Panc1 (cell line): ENCODE results near the gene MCOLN1. TPM values are rescaled to one million over a fixed set of nuclear protein-coding genes. Genes with fewer than 3 reads are reported as not detected.

Source experiments
- ATAC-seq: fragments of 200-7000 bp; cut with Tn5 transposase; 2 replicates; pipeline ENCODE4 v1.9.1; 2020; ENCODE audit warnings: mild to moderate bottlenecking, moderate library complexity
- BruUV-seq: library from RNA; stranded (reverse); fragments of 400-500 nt; replicated peaks from 2 replicates; lab custom pipeline; 2021; lab: Mats Ljungman, UMichigan
- CTCF ChIA-PET: fragments of 300-600 bp; sonication (Branson Sonifier 250); formaldehyde crosslinking; loops from one replicate; lab custom pipeline; 2022; ENCODE audit warnings: antibody characterized with exemption; lab: Charles Lee
- POLR2A ChIA-PET: fragments of 300-600 bp; sonication (Branson Sonifier 250); formaldehyde crosslinking; loops from one replicate; lab custom pipeline; 2022; ENCODE audit warnings: antibody characterized with exemption; lab: Charles Lee
- DNase-seq: peaks from one replicate; pipeline ENCODE4 v3.0.0-alpha.2; 2010; ENCODE audit warnings: low read depth, low spot score
- H3K27ac ChIP-seq: 2 replicates; pipeline ENCODE4 v1.5.1; 2011; ENCODE audit warnings: mild to moderate bottlenecking, low read length, inconsistent platforms
- H3K27me3 ChIP-seq: fragments of 200-500 bp; sonication (Bioruptor generic); 2 replicates; pipeline ENCODE4 v1.6.0; 2014; ENCODE audit warnings: low read length, inconsistent platforms; ENCODE audit not compliant: control insufficient read depth, insufficient read depth
- H3K36me3 ChIP-seq: fragments of 200-500 bp; sonication (Bioruptor generic); 2 replicates; pipeline ENCODE4 v1.5.1; 2014; ENCODE audit warnings: inconsistent platforms, mild to moderate bottlenecking, low read length, moderate library complexity; ENCODE audit not compliant: control insufficient read depth, insufficient read depth
- H3K4me1 ChIP-seq: 2 replicates; pipeline ENCODE4 v1.5.1; 2011; ENCODE audit warnings: inconsistent platforms, mild to moderate bottlenecking, low read length, moderate library complexity; ENCODE audit not compliant: control insufficient read depth, insufficient read depth
- H3K4me3 ChIP-seq, 2 experiments: 2 replicates each; pipeline ENCODE4 v1.5.1; 2011 to 2012; ENCODE audit warnings: low read depth in 2 of 2, low read length in 2 of 2, mild to moderate bottlenecking in 2 of 2, inconsistent platforms in 1 of 2, moderate library complexity in 1 of 2
- H3K9me3 ChIP-seq: fragments of 200-500 bp; sonication (Bioruptor generic); 2 replicates; pipeline ENCODE4 v1.5.1; 2014; ENCODE audit warnings: low read depth, mild to moderate bottlenecking, inconsistent platforms, low read length, moderate library complexity; ENCODE audit not compliant: control insufficient read depth, insufficient read depth
- POLR2AphosphoS5 ChIP-seq: IDR thresholded peaks from 2 replicates; pipeline ENCODE4 v1.6.1; 2012; ENCODE audit warnings: mild to moderate bottlenecking, low read depth, low read length, moderate library complexity
- SIN3A ChIP-seq: IDR thresholded peaks from 2 replicates; pipeline ENCODE4 v1.6.1; 2012; ENCODE audit warnings: low read depth, mild to moderate bottlenecking, low read length, moderate library complexity, borderline replicate concordance; ENCODE audit not compliant: insufficient read depth
- TCF7L2 ChIP-seq: IDR thresholded peaks from 2 replicates; pipeline ENCODE4 v1.6.1; 2011; ENCODE audit warnings: mild to moderate bottlenecking, low read depth, low read length, inconsistent platforms
- in situ Hi-C: cut with HindIII; loops from 2 replicates; pipeline ENCODE4 v1.10.0; 2016; ENCODE audit warnings: low sequenced_read_pairs, low pct_unique_long_range_greater_than_20kb
- intact Hi-C: fragments of 100-400 bp; cut with micrococcal nuclease; formaldehyde crosslinking; loops from one replicate; pipeline ENCODE4 v1.10.0; 2022; ENCODE audit not compliant: unreplicated experiment
- total RNA-seq: library from RNA; stranded (reverse); gene quantifications from one replicate; pipeline ENCODE4 v1.2.1, GENCODE V29; 2021; ENCODE audit not compliant: unreplicated experiment
- TF ChIP-seq, protein P1 (sequence below), 2 experiments: IDR thresholded peaks; 2 replicates each; pipeline ENCODE4 v1.6.1; 2011 to 2012; ENCODE audit warnings: low read depth in 2 of 2, control low read depth in 1 of 2, low read length in 1 of 2, mild to moderate bottlenecking in 1 of 2, moderate library complexity in 1 of 2; ENCODE audit not compliant: insufficient read depth in 1 of 2
- TF ChIP-seq, protein P2 (sequence below): fragments of 450-650 bp; IDR thresholded peaks from 2 replicates; pipeline ENCODE4 v1.5.1; 2017; ENCODE audit warnings: mild to moderate bottlenecking

Gene MCOLN1
- total RNA-seq, 1 experiment from 2014 or later: 28.0 TPM

- no peaks in the 10 kb centered on the region for H3K27me3 ChIP-seq
- H3K36me3 ChIP-seq: no peaks in the 10 kb centered on the region
- ATAC-seq (no peak), DNase-seq (no peak)
- H3K9me3 ChIP-seq: no peaks in the 10 kb centered on the region
- no peak overlapping the region for H3K27ac ChIP-seq
- in situ Hi-C loops: no loop called here
- no peak overlapping the region for H3K4me3 ChIP-seq
- TF ChIP-seq POLR2AphosphoS5: no peak
- CTCF ChIA-PET: no interaction called here
- BruUV-seq: no TSS peak
- intact Hi-C loops: loop anchor here (5.0 to 10.0 kb wide), 2 partner anchors 117 to 240 kb away; partner anchors contain the start of gene TRAPPC5
- H3K4me1 ChIP-seq: no peaks in the 10 kb centered on the region
- POLR2A ChIA-PET: no interaction called here
Observed at GRCh38 chr19:7564866-7565265, 42.4 kb downstream of the MCOLN1 start.

- intact Hi-C loops: loop anchor here (5.0 to 10.0 kb wide), 2 partner anchors 117 to 239 kb away; partner anchors contain the start of gene TRAPPC5
Observed at GRCh38 chr19:7565332-7565731, 42.9 kb downstream of the MCOLN1 start.

GRCh38 chr19:7570761-7571160, 48.3 kb downstream of the MCOLN1 start:
- no peak for ATAC-seq
- BruUV-seq: no TSS peak
- Histone ChIP-seq H3K9me3 (no peaks in the 10 kb centered on the region), H3K4me3 (no peak overlapping the region), H3K36me3 (no peaks in the 10 kb centered on the region), H3K27me3 (no peaks in the 10 kb centered on the region), H3K4me1 (no peaks in the 10 kb centered on the region), H3K27ac (no peak overlapping the region)
- in situ Hi-C loops: no loop called here
- no peak for DNase-seq
- TF ChIP-seq POLR2AphosphoS5: no peak
- no peak for TF ChIP-seq SIN3A
- TF ChIP-seq, protein P1, sequence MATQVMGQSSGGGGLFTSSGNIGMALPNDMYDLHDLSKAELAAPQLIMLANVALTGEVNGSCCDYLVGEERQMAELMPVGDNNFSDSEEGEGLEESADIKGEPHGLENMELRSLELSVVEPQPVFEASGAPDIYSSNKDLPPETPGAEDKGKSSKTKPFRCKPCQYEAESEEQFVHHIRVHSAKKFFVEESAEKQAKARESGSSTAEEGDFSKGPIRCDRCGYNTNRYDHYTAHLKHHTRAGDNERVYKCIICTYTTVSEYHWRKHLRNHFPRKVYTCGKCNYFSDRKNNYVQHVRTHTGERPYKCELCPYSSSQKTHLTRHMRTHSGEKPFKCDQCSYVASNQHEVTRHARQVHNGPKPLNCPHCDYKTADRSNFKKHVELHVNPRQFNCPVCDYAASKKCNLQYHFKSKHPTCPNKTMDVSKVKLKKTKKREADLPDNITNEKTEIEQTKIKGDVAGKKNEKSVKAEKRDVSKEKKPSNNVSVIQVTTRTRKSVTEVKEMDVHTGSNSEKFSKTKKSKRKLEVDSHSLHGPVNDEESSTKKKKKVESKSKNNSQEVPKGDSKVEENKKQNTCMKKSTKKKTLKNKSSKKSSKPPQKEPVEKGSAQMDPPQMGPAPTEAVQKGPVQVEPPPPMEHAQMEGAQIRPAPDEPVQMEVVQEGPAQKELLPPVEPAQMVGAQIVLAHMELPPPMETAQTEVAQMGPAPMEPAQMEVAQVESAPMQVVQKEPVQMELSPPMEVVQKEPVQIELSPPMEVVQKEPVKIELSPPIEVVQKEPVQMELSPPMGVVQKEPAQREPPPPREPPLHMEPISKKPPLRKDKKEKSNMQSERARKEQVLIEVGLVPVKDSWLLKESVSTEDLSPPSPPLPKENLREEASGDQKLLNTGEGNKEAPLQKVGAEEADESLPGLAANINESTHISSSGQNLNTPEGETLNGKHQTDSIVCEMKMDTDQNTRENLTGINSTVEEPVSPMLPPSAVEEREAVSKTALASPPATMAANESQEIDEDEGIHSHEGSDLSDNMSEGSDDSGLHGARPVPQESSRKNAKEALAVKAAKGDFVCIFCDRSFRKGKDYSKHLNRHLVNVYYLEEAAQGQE (IDR thresholded peaks at IDR 0.05; ENCODE audit: insufficient read depth in 1 of 2, low read depth in 2 of 2, low read length in 1 of 2): no peak
- no peak for TF ChIP-seq TCF7L2
- TF ChIP-seq, protein P2, sequence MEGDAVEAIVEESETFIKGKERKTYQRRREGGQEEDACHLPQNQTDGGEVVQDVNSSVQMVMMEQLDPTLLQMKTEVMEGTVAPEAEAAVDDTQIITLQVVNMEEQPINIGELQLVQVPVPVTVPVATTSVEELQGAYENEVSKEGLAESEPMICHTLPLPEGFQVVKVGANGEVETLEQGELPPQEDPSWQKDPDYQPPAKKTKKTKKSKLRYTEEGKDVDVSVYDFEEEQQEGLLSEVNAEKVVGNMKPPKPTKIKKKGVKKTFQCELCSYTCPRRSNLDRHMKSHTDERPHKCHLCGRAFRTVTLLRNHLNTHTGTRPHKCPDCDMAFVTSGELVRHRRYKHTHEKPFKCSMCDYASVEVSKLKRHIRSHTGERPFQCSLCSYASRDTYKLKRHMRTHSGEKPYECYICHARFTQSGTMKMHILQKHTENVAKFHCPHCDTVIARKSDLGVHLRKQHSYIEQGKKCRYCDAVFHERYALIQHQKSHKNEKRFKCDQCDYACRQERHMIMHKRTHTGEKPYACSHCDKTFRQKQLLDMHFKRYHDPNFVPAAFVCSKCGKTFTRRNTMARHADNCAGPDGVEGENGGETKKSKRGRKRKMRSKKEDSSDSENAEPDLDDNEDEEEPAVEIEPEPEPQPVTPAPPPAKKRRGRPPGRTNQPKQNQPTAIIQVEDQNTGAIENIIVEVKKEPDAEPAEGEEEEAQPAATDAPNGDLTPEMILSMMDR: no peak
- POLR2A ChIA-PET: no interaction called here
- CTCF ChIA-PET: no interaction called here
- intact Hi-C loops: no loop called here

More at GRCh38 chr19:7565332-7565731, 42.9 kb downstream of the MCOLN1 start:
- H3K9me3 ChIP-seq: no peaks in the 10 kb centered on the region
- H3K36me3 ChIP-seq: no peaks in the 10 kb centered on the region
- no peak for TF ChIP-seq TCF7L2
- TF ChIP-seq, protein P2: no peak
- TF ChIP-seq SIN3A: no peak
- TF ChIP-seq, protein P1 (IDR thresholded peaks at IDR 0.05; ENCODE audit: insufficient read depth in 1 of 2, low read depth in 2 of 2, low read length in 1 of 2): no peak
- no peak for TF ChIP-seq POLR2AphosphoS5
- ChIA-PET CTCF (no interaction called here), POLR2A (interaction anchor here (0.6 kb wide), 1 partner anchor 341 kb away, joined by 5 read pairs; no protein-coding TSS in a partner anchor)
- BruUV-seq: no TSS peak
- DNase-seq (no peak), ATAC-seq (no peak)
- no peaks in the 10 kb centered on the region for H3K27me3 ChIP-seq
- H3K27ac ChIP-seq: no peak overlapping the region
- H3K4me3 ChIP-seq: no peak overlapping the region
- no peaks in the 10 kb centered on the region for H3K4me1 ChIP-seq
- in situ Hi-C loops: no loop called here
